ENCODE measurements around the gene SSBP3.

SSBP3 gene

GRCh38 chr1:54371038-54371941 lies 34.9 kb downstream of the SSBP3 start:
- no peak for DNase-seq

GRCh38 chr1:54370287-54370989 lies 35.8 kb downstream of the SSBP3 start:
- DNase-seq = no peak

GRCh38 chr1:54367613-54368012 lies 38.6 kb downstream of the SSBP3 start:
- no peak for DNase-seq

GRCh38 chr1:54365847-54366246 lies 40.3 kb downstream of the SSBP3 start:
- DNase-seq = no peak

GRCh38 chr1:54365398-54365797 lies 40.8 kb downstream of the SSBP3 start:
- DNase-seq = no peak

- no peak for DNase-seq
These were observed 41.2 kb downstream of the SSBP3 start for GRCh38 chr1:54364995-54365394.

GRCh38 chr1:54364582-54364981 lies 41.6 kb downstream of the SSBP3 start:
- DNase-seq = no peak

- DNase-seq = no peak
These were observed 42.3 kb downstream of the SSBP3 start for GRCh38 chr1:54363925-54364324.

GRCh38 chr1:54362881-54363340 lies 43.3 kb downstream of the SSBP3 start:
- no peak for DNase-seq

- no peak for DNase-seq
These were observed 44.9 kb downstream of the SSBP3 start for GRCh38 chr1:54361342-54361741.

GRCh38 chr1:54360165-54361005 lies 45.8 kb downstream of the SSBP3 start:
- no peak for DNase-seq

GRCh38 chr1:54359393-54360162 lies 46.6 kb downstream of the SSBP3 start:
- DNase-seq = no peak

- no peak for DNase-seq
These were observed 47.6 kb downstream of the SSBP3 start for GRCh38 chr1:54358503-54359168.

GRCh38 chr1:54357967-54358366 lies 48.2 kb downstream of the SSBP3 start:
- DNase-seq = no peak

- DNase-seq = no peak
These were observed 49.5 kb downstream of the SSBP3 start for GRCh38 chr1:54356680-54357147.

GRCh38 chr1:54355931-54356679 lies 50.1 kb downstream of the SSBP3 start:
- peak in 1 of 2 donors; percentile 9 for DNase-seq

- no peak for DNase-seq
These were observed 51.3 kb downstream of the SSBP3 start for GRCh38 chr1:54354899-54355298.

GRCh38 chr1:54353959-54354358 lies 52.2 kb downstream of the SSBP3 start:
- DNase-seq = no peak

- DNase-seq = no peak
These were observed 53.4 kb downstream of the SSBP3 start for GRCh38 chr1:54352755-54353154.

GRCh38 chr1:54350360-54350759 lies 55.8 kb downstream of the SSBP3 start:
- no peak for DNase-seq

GRCh38 chr1:54348700-54349021 lies 57.5 kb downstream of the SSBP3 start:
- DNase-seq = no peak

All from inflammatory macrophage treated with lipopolysaccharide for 1 hour (primary cell).